ENCODE data around the gene RPL19.
"Not testable (repeated sequence)": the region's sequence is repeated elsewhere in the genome, so short reads cannot be mapped to it uniquely, and the experiment has no call there.

Gene RPL19

GRCh38 chr17:39200070-39200879 is at the start of gene RPL19:
TSS of gene RPL19 (plus strand) at chr17:39200283. CDS start at chr17:39200345, 62 bp downstream.
- DNase-seq (ENCODE audit: low spot score), result peak; percentile 81

GRCh38 chr17:39150795-39151149 is 49.3 kb upstream of the RPL19 start:
- no peak for DNase-seq (ENCODE audit: low spot score)

DNA sequence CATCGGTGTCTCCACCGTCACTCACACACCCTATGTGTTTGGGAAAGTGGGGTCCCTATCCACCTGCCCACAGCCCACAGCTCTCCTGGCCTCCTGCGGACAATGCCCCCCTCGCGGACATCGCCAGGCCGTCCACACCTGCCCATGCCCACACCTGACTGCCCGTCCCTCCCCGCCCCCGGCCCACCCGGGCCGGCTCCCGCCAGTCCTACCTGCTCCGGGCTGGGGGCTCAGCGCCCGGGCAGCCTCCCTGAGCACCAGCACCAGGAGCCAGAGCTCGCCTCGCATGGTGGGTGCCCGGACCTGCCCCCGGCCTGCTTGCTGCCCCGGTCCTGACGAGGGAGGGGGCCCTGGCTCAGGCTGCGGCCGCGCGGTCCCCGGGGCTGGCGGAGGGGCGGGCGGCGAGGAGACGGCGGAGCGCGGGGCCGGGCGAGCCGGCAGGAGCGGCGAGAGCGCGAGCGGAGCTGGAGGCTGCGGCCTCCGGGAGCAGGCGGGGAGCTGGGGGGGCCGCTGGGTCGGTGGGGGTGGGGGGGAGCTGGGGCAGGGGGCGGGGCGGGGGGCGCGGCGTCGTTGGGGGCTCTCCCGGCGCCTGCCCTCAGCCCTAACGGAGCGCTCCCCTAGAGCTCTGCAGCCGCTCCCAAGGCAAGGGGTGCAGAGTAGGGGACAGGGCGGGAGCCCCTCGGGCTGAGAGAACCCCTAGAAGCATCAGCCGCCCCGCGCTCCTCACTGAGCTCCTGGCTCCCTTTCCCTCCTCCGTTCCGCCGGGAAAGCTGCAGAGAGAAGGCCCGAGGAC is 48.7 kb upstream of the RPL19 start, which contains the start of gene PLXDC1:
Gene PLXDC1, minus strand, starts transcription at position 488 of the 793 bp plus-strand sequence. Its CDS starts 200 bp downstream, at position 288.
- no peak for DNase-seq (ENCODE audit: low spot score)

GRCh38 chr17:39151943-39152818 is 47.9 kb upstream of the RPL19 start:
- DNase-seq (ENCODE audit: low spot score), result no peak

DNA sequence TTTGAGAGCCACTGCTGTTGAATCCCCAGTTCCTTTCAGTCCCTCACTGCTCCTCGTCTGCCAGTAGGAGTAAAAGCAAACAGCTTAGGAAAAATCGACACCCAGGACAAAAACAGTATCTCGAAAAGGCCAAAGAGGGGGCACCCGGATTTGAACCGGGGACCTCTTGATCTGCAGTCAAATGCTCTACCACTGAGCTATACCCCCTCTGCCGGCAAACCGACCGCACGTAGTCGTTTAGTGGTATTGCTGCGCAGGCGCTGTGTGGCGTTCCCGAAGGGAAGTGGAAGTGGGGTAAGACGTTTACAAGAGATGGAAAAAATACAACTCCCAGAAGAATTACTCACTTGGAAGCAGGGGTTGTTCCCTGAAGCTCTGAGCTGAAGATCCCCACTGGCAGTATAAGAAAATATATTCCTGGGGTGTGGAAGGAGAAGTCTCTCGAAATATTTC is 46.5 kb upstream of the RPL19 start:
- peak; percentile 57 for DNase-seq (ENCODE audit: low spot score)

DNA sequence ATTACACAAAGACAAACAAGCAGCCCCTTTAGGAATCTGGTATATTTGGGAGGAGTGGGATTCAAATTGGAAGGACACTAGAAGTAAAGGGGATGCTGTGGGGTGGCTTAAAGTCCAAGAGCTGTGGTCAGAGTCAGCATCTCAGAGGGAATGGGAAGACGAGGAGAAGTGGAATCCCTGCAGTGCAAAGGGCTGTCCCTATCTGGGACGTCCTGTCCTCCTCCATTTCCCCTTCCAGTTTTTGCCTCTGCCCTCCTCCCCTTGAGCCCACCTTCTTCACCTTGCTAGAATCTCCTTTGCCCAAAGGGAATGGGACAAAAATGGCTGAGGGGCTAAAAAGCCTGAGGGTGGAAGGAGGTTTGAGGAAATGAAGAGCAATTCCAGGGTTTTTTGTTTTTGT is 44.4 kb upstream of the RPL19 start:
- no peak for DNase-seq (ENCODE audit: low spot score)

DNA sequence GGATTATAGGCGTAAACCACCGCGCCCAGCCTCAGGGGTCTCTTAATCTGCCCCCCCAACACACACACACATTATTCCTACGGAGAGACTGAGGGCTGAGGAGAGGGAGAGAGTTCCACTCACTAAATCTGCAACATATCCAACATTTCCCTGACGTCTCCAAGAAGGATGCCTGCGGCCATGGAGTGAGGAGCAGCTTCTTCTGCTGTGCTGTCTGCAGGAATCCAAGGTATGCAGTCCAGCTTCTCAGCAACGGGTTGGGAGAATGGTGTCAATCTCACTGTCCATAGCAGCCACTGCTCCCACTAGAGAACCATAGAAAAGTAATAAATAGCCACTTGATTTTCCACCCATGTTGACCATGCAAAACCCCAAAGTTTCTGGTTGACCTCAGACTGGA is 43.6 kb upstream of the RPL19 start:
- no peak for DNase-seq (ENCODE audit: low spot score)

DNA sequence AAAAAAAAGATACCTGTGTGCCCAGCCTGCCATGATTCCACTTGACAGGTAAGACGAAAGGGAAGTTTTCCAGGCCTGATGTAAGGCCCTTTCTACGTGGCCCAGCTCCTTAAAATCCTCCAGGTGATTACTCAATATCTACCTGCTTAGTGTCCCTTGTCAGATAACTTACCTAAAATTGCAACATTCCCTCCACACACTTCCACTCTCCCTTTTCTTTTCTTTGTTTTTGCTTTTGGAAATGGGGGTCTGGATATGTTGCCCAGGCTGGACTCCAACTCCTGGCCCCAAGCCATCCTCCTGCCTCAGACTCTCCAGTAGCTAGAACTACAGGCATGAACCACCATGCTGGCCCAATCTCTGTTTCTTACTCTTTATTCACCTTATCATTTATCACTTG is 41.5 kb upstream of the RPL19 start:
- no peak for DNase-seq (ENCODE audit: low spot score)

DNA sequence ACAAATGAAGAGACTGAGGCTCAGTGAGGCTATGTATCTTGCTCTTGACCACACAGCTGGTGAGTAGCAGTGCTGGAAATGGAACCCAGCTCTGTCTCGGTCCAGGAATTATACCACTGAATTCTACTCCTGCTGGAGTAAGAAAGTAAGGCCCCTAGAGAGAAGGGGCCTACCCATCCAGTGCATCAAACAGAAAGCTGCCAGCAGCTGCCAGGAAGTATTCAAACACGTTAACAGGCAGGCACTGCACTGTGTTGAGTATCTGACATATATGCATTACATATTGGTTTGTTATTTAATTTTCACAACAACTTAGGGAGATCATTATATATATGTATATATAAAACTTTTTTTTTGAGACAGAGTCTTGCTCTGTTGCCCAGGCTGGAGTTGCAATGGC is 38.1 kb upstream of the RPL19 start:
- no peak for DNase-seq (ENCODE audit: low spot score)

DNA sequence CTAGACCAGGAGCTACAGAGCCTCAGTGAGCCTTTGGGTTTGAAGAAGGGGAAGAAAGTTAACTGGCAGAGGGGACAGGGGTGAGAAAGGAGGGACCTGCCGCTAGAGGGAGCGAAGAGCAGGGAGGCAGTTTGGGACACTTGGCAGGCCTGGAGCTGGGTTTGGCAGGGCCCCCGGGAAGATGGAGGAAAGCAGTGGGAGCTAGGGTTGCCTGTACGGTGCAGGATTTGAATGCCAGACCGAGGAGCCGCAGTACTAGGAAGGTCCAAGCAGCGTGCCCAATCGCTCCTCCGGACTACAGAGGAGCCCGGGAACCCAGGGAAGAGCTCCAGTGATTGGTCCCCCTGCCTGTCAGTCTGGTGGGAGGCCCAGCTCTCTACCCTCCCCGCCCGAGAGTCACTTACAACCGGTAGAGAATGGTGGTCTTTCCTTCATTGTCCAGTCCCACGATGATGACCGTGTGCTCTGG is 35.4 kb upstream of the RPL19 start:
- DNase-seq (ENCODE audit: low spot score), result peak; percentile 92

DNA sequence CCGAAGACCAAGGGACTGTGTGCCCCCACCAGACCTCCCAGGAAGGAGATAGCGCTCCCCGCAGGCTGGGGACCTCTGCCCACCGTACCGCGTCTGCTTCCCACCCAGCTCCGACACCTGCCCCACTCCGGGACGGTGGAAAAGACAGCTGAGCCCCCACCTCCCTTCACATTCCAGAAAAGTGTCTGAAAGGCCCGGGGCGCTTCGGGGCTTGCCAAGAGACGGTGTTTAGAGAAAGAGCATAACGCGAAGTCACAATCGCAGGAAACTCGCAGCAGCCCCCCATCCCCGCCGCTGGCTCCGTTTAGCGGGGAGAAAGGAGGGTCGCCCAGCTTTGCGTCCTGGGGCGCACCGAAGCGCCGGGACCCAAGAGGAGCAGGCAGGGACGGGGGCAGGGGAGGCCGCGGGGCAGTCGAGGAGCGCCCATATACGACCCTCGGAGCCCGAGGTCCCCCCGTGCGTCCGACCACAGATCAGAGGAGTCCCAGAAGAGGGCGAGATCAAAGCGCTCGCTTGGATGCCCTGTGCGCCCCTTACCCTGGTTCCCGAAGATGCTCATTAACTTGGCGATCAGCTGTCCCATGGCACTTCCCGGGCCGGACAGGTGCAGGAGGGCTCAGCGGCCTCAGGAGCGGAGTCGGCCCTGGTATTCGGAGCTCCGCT is 34.8 kb upstream of the RPL19 start:
- no peak for DNase-seq (ENCODE audit: low spot score)

DNA sequence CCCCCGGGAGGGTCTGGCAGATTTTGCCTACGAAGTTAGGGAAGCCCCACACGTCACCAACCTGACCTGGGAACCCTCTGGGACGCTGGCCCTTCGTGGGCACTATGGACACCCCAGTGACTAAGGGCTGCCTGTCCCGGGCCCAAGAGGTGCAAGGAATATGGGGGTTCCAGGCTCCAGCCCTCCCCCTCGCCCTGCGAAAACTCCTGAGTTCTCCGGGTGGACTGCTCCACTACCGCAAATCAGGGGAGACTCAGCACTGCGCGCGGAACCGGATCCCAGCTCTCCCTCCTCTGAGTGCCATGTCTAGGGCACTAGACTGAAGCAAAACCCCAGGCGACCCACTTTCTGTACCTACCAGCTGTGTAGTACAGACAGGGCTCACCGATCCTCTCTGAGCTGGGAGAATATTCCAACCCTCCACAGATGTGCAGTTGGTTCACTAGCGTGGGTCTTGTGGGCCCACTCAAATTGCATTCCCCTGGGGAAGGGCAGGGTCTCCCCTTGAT is 34.2 kb upstream of the RPL19 start, which contains the start of gene ARL5C:
Gene ARL5C, minus strand, starts transcription at position 321 of the 509 bp plus-strand sequence. CDS start 401 bp downstream, outside the sequence.
- no peak for DNase-seq (ENCODE audit: low spot score)

DNA sequence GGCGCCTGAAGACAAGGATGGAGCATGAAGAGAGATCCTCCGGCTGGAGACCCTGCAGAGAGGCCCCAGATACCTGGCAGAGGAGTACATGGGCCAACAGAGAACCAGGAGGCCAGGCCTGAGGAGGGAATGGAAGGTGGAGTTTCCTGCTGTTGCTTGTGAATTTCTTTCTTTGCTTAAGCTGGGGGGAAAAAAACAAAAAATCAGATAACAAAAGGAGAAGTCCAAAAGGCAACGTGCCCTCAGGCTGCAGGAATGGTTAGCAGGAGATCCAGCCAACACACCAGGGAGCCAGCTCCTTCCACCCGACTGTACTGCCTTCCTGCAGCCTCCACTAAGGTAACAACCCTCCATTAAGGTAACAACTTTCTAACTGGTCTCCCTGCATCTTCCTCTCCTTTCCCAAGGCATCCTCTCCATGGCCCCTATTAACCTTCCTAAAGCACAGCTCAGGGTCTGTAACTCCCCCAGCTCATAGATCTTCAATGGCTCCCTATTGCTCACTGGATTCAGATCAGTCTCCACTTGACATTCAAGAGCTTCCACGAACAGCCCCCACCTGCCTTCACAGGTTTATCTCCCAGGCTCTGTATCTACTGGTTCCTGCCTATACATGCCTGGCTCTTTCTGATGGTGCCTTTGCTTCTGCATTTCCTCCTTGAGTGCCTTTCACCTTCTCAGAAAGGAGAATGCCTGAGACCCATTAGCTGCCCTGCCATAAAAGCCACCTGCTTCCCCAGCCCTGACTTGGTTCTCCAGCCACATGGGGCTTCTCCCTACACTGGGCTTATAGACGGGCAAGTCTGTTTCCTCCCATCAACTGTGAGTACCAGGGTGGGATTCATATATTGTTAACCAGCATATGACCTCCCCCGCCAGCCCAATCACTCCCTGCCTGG is 33.4 kb upstream of the RPL19 start:
- DNase-seq (ENCODE audit: low spot score), result no peak

DNA sequence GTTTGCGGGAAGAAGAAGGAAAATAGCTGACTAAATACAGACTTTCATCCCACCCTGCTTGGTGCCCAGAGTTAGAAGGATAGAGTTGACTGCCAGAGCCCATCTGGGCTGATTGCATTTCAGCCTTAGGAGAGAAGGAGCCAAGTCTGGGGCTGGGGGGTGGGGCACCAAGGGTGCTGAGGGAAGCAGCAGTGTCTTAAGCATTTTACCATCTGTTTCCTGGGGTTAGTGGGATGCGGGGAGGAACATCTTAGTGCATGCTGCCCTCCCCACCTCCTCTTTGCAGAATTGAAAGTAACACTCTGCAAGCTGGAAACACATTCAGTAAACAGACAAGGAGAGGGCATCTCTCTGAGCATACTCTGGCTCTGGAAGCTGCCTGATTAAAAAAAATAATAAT is 32.6 kb upstream of the RPL19 start:
- no peak for DNase-seq (ENCODE audit: low spot score)

DNA sequence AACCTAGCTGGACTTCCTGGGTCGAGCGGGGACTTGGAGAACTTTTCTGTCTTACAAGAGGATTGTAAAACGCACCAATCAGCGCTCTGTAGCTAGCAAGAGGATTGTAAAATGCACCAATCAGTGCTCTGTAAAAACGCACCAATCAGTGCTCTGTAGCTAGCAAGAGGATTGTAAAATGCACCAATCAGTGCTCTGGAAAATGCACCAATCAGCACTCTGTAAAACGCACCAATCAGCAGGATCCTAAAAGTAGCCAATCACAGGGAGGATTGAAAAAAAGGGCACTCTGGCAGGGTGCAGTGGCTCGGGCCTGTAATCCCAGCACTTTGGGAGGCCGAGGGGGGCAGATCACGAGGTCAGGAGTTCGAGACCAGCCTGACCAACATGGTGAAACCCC is 31.6 kb upstream of the RPL19 start:
- DNase-seq (ENCODE audit: low spot score), result not testable (repeated sequence)

GRCh38 chr17:39169101-39169500 is 31.0 kb upstream of the RPL19 start:
- no peak for DNase-seq (ENCODE audit: low spot score)

- DNase-seq (ENCODE audit: low spot score), result no peak
These were observed 30.6 kb upstream of the RPL19 start for GRCh38 chr17:39169518-39169917.

GRCh38 chr17:39170109-39170508 is 30.0 kb upstream of the RPL19 start:
- DNase-seq (ENCODE audit: low spot score), result no peak

- DNase-seq (ENCODE audit: low spot score), result no peak
These were observed 29.5 kb upstream of the RPL19 start for GRCh38 chr17:39170558-39170957.

DNA sequence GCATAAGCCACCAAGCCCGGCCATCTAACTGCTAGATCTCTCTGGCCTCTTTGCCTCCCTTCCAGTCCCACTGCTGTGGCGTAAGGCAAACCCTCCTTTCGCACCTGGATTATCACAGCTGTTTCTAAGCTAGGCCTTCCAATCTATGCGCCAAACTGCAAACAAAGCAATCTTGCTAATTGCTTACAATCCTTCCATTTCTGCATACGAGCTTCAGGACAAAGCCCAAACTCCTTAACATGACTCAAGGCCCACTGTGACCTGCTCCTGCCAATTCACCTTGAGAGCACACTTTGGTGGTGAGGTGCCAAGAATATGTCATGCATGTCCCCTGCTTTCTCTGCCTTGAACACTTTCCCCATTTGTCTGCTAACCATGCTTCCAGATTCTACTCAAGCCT is 28.1 kb upstream of the RPL19 start:
- no peak for DNase-seq (ENCODE audit: low spot score)
